OCI-M1 (cell line): ENCODE measurements around the gene GLRB.
"Not testable (repeated sequence)": the region's sequence is repeated elsewhere in the genome, so short reads cannot be mapped to it uniquely, and the experiment has no call there.

Source experiments
- DNase-seq: peaks from one replicate; lab custom pipeline; 2025; lab: John Stamatoyannopoulos, UW

GLRB gene

DNA sequence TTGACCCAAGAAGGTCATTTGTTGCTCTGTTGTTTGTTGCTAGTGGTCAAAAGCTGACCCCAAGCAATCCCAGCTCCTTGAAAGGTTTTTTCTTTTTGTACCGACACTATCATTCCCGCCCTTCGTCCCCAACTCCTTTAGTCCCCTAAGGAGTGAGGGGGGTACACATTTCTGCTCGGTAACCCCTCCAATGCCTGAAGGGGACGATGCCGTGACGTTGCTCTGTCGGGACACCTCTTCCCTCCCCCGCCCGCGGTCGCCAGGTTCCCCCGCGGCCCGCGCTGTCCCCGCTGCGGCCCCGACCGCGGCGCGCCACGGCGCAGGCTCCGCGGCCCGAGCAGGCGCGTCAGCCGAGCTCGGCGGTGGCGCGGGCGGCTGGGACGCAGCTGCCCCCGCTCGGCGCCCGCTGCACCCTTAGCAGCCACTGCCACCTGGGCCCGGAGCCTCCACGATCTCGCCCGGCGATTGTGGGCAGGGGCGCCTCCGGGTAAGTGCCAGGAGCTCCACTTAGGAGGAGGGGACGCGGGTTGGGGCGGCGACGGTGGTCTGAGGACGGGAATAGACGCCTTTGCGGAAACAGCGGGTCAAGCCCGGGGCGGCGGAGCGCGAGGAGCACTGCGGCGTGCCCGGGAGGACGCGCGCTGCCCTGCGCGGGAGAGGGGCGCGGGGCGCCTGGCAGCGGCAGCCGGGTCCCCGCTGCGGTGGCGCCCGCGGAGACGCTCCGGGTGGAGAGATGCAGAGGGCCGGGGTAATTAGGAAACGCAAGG is at the start of gene GLRB:
Gene GLRB (plus strand): TSS at position 340 of the 767 bp plus-strand sequence. CDS start 1,875 bp downstream, outside the sequence.
- no peak for DNase-seq

DNA sequence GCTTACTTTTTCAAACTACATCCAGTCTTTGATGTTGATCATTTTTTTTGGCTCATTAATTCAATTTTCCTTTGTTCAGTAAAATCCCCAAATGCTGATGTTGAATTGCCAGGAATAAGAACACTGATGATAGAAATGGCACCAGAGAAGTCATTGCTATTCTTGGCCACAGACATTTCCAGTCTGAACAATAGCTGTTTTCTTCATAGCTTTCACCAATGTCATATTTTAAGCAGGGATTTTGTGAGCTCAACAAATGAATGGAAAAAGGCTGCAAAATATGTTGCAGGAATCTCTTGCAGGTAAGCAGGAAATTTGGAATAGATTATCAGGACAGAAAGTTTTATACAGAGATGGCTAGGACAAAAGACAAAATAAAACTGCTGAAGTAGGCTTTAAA is 40.5 kb upstream of the GLRB start:
- DNase-seq, result no peak

GRCh38 chr4:157040405-157040804 is 35.5 kb upstream of the GLRB start:
- DNase-seq, result no peak

DNA sequence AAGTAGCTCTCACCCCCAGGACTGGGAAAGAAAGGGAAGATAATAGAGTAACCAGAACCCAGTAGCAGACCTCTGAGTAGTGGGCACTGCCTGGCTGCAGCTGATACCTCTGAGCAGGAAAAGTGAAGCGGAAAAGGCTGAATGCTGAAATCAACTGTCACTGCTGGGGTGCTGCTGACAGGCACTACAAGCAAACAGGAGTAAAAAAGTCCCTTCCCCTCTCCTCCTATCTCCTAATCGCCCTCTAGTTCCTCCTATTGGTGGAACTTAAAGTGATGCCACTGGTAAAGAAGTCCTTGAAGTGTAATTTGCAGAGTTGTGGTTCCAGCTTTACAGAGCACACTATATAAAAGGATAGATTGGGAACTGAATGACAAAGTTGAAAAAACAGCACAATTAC is 32.8 kb upstream of the GLRB start:
- DNase-seq, result peak; percentile 92

DNA sequence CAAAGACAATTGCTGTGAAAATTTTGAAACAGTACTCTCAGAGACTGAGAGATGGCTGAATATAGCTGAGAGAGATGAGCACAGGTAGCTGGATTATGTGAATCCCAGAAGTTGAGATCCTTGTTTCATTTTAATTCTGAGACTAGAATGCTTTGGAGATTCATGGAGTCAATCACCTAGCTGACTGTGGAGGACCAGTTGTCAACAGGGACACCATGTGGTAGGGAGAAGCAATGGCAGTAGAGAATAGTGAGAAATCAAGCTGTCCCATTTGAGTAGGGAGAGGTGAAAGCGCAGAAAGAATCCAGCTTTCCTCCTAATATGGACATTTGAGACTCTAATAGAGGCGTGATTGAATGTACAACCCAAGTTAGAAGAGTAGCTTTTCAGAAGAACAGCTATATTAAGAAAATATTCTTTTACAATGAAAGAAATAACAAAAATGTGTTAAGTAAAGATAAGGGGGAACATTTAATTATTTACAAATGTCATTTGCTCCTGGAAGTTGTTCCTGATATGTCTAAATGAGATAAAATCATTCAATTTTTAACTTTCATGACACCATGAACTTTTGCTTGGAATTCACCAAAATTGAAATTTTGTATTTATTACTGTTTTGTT is 30.3 kb upstream of the GLRB start:
- DNase-seq, result peak; percentile 81

GRCh38 chr4:157048248-157048647 is 27.7 kb upstream of the GLRB start:
- DNase-seq, result peak; percentile 15

- no peak for DNase-seq
Observed at GRCh38 chr4:157050561-157050960, 25.4 kb upstream of the GLRB start.

GRCh38 chr4:157052429-157053040 is 23.4 kb upstream of the GLRB start:
- DNase-seq, result no peak

GRCh38 chr4:157057218-157057617 is 18.7 kb upstream of the GLRB start:
- DNase-seq, result no peak

- not testable (repeated sequence) for DNase-seq
Observed at GRCh38 chr4:157058899-157059298, 17.1 kb upstream of the GLRB start.

- DNase-seq, result peak; percentile 36
Observed at GRCh38 chr4:157072002-157072401, 3.9 kb upstream of the GLRB start.

- DNase-seq, result no peak
Observed at GRCh38 chr4:157075401-157075800, 549 bp upstream of the GLRB start.

GRCh38 chr4:157076578-157076947 is 613 bp downstream of the GLRB start:
- no peak for DNase-seq

DNA sequence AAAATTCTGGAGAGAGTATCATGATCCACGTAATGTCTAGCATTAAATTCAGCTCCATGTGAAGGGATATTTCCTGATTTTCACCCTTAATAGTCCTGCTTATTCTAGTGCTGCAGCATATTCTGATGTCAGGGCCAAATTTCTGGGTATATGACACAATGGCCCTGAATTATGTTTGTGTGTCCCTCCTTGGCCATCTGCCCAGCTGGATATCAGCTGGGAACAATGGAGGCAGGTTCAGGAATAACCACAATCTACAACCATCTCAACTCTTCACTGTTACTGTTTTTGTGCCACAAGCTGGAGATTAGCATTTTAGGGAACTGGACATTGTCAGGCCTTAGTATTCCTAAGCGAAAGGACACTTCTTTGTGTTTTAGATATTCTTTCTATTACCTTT is 3.5 kb downstream of the GLRB start:
- no peak for DNase-seq

GRCh38 chr4:157080605-157081004 is 4.7 kb downstream of the GLRB start:
- no peak for DNase-seq

- peak; percentile 48 for DNase-seq
Observed at GRCh38 chr4:157095716-157096115, 19.8 kb downstream of the GLRB start.

DNA sequence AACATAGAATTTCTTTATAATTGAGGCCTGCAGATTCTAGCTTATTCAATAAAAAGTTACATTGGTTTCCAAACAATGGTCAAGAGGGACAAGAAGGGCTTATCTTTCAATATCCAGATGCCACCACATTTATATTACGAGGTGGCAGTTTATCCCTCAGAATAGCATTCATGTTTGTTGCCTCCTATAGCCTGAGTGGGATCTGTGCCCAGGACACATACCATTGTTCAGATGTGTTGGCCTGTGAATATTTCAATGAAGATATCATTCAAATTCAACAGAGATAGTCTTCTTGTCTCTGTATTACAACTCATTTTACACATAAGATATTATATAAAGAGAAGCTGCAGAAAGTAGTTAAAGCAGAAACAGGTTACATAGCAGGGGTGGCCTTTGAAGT is 20.5 kb downstream of the GLRB start:
- DNase-seq, result no peak

DNA sequence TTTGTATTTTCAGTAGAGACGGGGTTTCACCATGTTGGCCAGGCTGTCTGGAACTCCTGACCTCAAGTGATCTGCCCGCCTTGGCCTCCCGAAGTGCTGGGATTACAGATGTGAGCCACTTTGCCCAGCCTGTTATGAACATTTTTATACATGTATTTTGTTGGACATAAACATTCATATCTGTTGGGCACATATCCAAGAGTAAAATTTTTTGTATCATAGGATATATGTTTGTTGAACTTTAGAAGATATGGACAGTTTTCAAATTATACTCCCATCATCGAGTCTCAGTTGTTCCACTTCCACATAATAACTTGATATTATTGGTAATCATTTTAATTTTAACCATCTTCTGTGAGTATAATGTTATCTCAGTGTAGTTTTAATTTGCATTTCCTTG is 23.6 kb downstream of the GLRB start:
- DNase-seq, result no peak

DNA sequence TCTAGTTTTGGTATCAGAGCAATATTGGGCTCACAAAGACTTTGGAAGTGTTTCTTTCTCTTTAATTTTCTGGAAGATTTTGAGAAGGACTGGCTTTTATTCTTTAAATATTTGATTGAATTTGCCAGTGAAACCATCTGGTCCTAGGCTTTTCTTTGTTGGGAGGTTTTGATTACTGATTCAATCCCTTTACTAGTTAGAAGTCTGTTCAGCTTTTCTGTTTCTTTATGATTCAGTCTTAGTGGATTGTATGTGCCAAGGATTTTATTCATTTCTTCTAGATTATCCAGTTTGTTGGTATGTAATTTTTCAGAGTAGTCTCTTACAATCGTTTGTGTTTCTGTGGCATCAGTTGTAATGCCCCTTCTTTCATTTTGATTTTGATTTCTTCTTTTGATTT is 28.6 kb downstream of the GLRB start:
- no peak for DNase-seq

DNA sequence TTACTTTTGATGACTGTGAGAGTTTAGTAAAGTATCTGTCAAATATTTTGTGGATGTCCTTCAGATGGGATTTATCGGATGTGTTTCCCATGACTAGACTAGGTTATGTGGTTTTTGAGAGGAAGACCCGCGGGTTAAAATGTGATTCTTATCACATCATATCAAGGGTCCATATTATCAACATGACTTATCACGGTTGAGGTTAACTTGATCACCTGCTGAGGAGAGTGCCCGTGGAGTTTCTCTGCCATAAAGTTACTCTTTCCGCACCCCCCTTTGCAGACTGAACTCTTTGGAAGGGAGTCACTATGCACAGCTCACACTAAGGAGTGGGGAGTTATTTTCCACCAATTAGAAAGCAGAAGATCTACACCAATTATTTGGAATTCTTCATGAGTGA is 38.7 kb downstream of the GLRB start:
- no peak for DNase-seq

DNA sequence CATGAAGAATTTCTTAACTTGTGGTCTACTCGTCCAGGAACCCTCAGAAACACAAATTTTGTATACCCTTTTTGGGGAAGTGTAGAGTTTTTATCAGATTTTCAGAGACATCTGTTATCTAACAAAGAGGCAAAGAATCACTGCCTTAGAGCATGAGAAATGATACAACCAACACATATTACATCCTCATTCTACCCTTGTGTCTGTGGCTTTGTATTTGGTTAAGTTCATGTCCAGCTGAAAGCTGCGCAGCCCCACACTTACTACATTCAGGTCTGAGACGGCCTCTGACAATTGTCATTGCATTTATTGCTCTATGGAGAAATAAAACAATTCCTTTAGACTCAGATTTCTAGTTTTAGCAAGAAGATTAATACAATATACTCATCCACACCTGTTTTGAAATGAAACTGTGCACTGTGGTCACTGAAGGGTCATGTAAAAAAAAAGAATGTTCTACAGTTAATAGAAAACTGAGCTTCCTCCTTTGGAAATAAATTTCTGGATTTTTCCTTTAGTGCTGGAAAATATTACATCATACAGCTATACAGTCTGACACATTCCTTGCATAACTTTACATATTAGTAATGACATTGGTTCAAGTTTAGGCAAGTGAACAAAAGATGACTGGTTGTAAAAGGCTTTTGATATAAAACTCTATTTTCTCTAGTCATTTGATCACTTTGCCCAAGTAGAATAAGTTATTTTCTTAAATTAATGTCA is 39.8 kb downstream of the GLRB start:
- peak; percentile 18 for DNase-seq

DNA sequence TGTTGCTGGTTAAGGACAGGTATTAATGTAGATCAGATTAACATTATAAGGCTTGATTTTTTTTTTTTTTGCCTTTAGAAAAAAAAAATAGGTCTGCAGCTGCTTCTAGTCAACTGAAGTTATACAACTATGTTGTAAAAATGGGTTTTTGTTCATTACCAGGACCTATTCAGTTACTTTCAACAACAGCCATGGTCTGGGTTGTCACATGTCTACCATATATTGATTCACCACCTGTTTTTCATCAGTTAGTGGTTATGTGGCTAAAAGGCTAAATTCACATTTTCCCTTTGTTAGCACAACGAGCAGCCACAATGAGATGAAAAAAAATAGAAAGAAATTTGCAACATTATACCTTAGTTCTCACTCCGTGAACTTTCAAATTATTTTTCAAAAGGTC is 45.5 kb downstream of the GLRB start:
- no peak for DNase-seq

GRCh38 chr4:157127571-157127970 is 51.6 kb downstream of the GLRB start:
- no peak for DNase-seq
